Neuronal stem cell (in vitro differentiated cells): Measurements from ENCODE around the gene CNOT8.
"Not testable (repeated sequence)": the region's sequence is repeated elsewhere in the genome, so short reads cannot be mapped to it uniquely, and the experiment has no call there.

Experiments
- DNase-seq: peaks from one replicate; pipeline ENCODE4 v3.0.0-alpha.2; 2013; ENCODE audit warnings: low spot score
- H2AFZ ChIP-seq: one replicate; pipeline ENCODE4 v1.6.1; 2013; ENCODE audit warnings: mild to moderate bottlenecking, low read length, inconsistent platforms
- H2AK5ac ChIP-seq: 2 replicates; pipeline ENCODE4 v1.6.1; 2013; ENCODE audit warnings: low read depth, mild to moderate bottlenecking, inconsistent platforms, low read length, moderate library complexity, mixed read lengths
- H2BK120ac ChIP-seq: 2 replicates; pipeline ENCODE4 v1.6.1; 2013; ENCODE audit warnings: low read depth, mild to moderate bottlenecking, inconsistent platforms, low read length, moderate library complexity, mixed read lengths
- H2BK12ac ChIP-seq: one replicate; pipeline ENCODE4 v1.6.1; 2013; ENCODE audit warnings: low read length, inconsistent platforms
- H2BK15ac ChIP-seq: 2 replicates; pipeline ENCODE4 v1.6.1; 2013; ENCODE audit warnings: mild to moderate bottlenecking, low read length, inconsistent platforms, mixed read lengths
- H2BK5ac ChIP-seq: one replicate; pipeline ENCODE4 v1.6.1; 2013; ENCODE audit warnings: inconsistent platforms, mild to moderate bottlenecking, low read length, moderate library complexity
- H3K14ac ChIP-seq: one replicate; pipeline ENCODE4 v1.6.1; 2013; ENCODE audit warnings: low read length, inconsistent platforms
- H3K18ac ChIP-seq: 2 replicates; pipeline ENCODE4 v1.6.1; 2013; ENCODE audit warnings: low read length, inconsistent platforms
- H3K23ac ChIP-seq: 2 replicates; pipeline ENCODE4 v1.6.1; 2013; ENCODE audit warnings: low read depth, mild to moderate bottlenecking, mixed read lengths, low read length, inconsistent platforms; ENCODE audit not compliant: poor library complexity
- H3K27ac ChIP-seq: replicated peaks from 3 replicates; pipeline ENCODE4 v1.5.1; 2013; ENCODE audit warnings: low read length, inconsistent platforms
- H3K27me3 ChIP-seq, 3 experiments: 2 replicates each; pipeline ENCODE4 v1.6.1; 2013; ENCODE audit warnings: low read length in 3 of 3, mild to moderate bottlenecking in 2 of 3, inconsistent platforms in 1 of 3, low read depth in 1 of 3, mixed read lengths in 1 of 3, moderate library complexity in 1 of 3; ENCODE audit not compliant: control insufficient read depth in 3 of 3, insufficient read depth in 3 of 3
- H3K36me3 ChIP-seq, 2 donors: replicated peaks in 1 of 2; 2 replicates each; pipeline ENCODE4 v1.6.1; 2013; ENCODE audit warnings: low read length in 2 of 2; ENCODE audit not compliant: control insufficient read depth in 2 of 2, insufficient read depth in 2 of 2
- H3K4ac ChIP-seq: 2 replicates; pipeline ENCODE4 v1.6.1; 2013; ENCODE audit warnings: inconsistent platforms, mild to moderate bottlenecking, low read length, moderate library complexity
- H3K4me1 ChIP-seq, 2 donors: 1 replicate in 1 of 2; 2 replicates in 1 of 2; pipeline ENCODE4 v1.6.1; 2013; ENCODE audit warnings: low read length in 2 of 2, low read depth in 1 of 2; ENCODE audit not compliant: control insufficient read depth in 2 of 2, insufficient read depth in 1 of 2
- H3K4me2 ChIP-seq: one replicate; pipeline ENCODE4 v1.6.1; 2013; ENCODE audit warnings: mild to moderate bottlenecking, low read length, inconsistent platforms; ENCODE audit not compliant: insufficient read depth, poor library complexity, severe bottlenecking
- H3K4me3 ChIP-seq, 2 donors: 2 replicates each; pipeline ENCODE4 v1.5.1; 2013; ENCODE audit warnings: low read length in 2 of 2, mild to moderate bottlenecking in 2 of 2, inconsistent platforms in 1 of 2, moderate library complexity in 1 of 2
- H3K79me1 ChIP-seq: one replicate; pipeline ENCODE4 v1.6.1; 2013; ENCODE audit warnings: low read depth, mild to moderate bottlenecking, inconsistent platforms, low read length, moderate library complexity
- H3K9ac ChIP-seq: one replicate; pipeline ENCODE4 v1.6.1; 2013; ENCODE audit warnings: mild to moderate bottlenecking, low read depth, low read length, inconsistent platforms; ENCODE audit not compliant: poor library complexity
- H3K9me3 ChIP-seq, 2 donors: replicated peaks in 1 of 2; 2 replicates each; pipeline versions ENCODE3 to v1.6.1; 2013; ENCODE audit warnings: low read length in 2 of 2, mild to moderate bottlenecking in 2 of 2, inconsistent platforms in 1 of 2, low read depth in 1 of 2, mixed read lengths in 1 of 2, moderate library complexity in 1 of 2; ENCODE audit not compliant: control insufficient read depth in 2 of 2, insufficient read depth in 1 of 2
- H4K8ac ChIP-seq: one replicate; pipeline ENCODE4 v1.6.1; 2013; ENCODE audit warnings: low read depth, mild to moderate bottlenecking, inconsistent platforms, low read length, moderate library complexity
- H4K91ac ChIP-seq: one replicate; pipeline ENCODE4 v1.6.1; 2013; ENCODE audit warnings: low read length, low read depth, mild to moderate bottlenecking, inconsistent platforms; ENCODE audit not compliant: poor library complexity
- WGBS, 2 donors: extraction: QIAGEN DNeasy Blood & Tissue Kit; methylation state at CpG; one replicate each; pipeline ENCODE4 v1.1.7; 2013; ENCODE audit warnings: missing lambda C conversion rate in 2 of 2, mixed read lengths in 1 of 2; ENCODE audit not compliant: insufficient read length in 2 of 2, insufficient replicate concordance in 1 of 2; ENCODE audit errors: extremely low coverage in 2 of 2; 5-methylcytosine and 5-hydroxymethylcytosine counted together

CNOT8 gene

DNA sequence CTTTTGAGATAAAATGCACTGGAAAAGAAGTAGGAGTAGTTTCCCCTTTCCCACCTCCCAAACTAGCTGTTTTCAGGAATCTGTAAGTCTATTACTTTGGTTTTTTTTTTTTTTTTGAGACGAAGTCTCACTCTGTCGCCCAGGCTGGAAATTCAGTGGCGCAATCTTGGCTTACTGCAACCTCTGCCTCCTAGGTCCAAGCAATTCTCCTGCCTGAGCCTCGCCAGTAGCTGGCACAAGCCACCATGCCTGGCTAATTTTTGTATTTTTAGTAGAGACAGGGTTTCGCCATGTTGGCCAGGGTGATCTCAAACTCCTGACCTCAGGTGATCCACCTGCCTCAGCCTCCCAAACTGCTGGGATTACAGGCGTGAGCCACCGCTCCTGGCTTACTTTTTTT lies 47.2 kb downstream of the CNOT8 start:
- not testable (repeated sequence) for H2BK15ac ChIP-seq, H3K4me3 ChIP-seq, H3K9ac ChIP-seq, H3K27ac ChIP-seq, H3K4me1 ChIP-seq, H3K4me2 ChIP-seq, H2BK5ac ChIP-seq, H2BK120ac ChIP-seq, H3K27me3 ChIP-seq, H2AFZ ChIP-seq, H2AK5ac ChIP-seq, H3K14ac ChIP-seq, H2BK12ac ChIP-seq, H4K8ac ChIP-seq, H3K23ac ChIP-seq, H3K4ac ChIP-seq, H4K91ac ChIP-seq, H3K18ac ChIP-seq, DNase-seq, H3K9me3 ChIP-seq, H3K79me1 ChIP-seq
- peaks cover 16 to 98% of the 10 kb centered on the region in 2 donors for H3K36me3 ChIP-seq
- no CpG with 5 or more reads among the region's 7 CpGs for WGBS, 2 donors

DNA sequence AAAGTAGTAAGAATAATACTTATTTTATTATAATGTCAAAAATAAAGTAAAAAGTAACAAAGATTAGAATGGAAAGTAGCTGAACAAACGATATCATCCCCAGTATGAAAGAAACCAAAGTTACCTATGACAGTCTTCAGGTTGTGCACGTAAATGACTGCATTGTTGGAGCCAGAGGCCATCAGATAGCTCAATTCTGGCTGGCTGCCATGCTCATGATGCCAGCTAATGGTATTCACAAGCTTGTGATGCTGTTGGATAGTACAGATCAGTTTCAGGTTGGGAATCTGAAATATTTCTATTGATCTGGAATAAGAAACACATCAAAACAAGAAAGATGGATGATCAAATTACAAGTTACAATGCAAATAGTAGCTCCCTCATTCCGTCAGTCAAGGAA lies 58.4 kb downstream of the CNOT8 start:
- no peak overlapping the region for H3K14ac ChIP-seq
- H3K4me3 ChIP-seq: no peak overlapping the region
- H2BK5ac ChIP-seq: no peak overlapping the region
- no peak overlapping the region for H2BK15ac ChIP-seq
- no peaks in the 10 kb centered on the region for H3K4me1 ChIP-seq
- no peak overlapping the region for H3K27ac ChIP-seq
- H3K36me3 ChIP-seq: peaks cover 15 to 97% of the 10 kb centered on the region in 2 donors
- no peak overlapping the region for H3K4me2 ChIP-seq
- H4K91ac ChIP-seq: no peak overlapping the region
- no peaks in the 10 kb centered on the region for H3K27me3 ChIP-seq
- WGBS, 2 donors: no CpG with 5 or more reads among the region's 3 CpGs
- H2AK5ac ChIP-seq: no peak overlapping the region
- no peak overlapping the region for H2AFZ ChIP-seq
- H3K18ac ChIP-seq: no peak overlapping the region
- no peak overlapping the region for H2BK120ac ChIP-seq
- H3K9me3 ChIP-seq: no peaks in the 10 kb centered on the region
- H3K79me1 ChIP-seq: no peaks in the 10 kb centered on the region
- H3K23ac ChIP-seq: no peak overlapping the region
- no peak overlapping the region for H2BK12ac ChIP-seq
- H4K8ac ChIP-seq: no peak overlapping the region
- no peak overlapping the region for H3K9ac ChIP-seq
- no peak overlapping the region for H3K4ac ChIP-seq
- no peak for DNase-seq

DNA sequence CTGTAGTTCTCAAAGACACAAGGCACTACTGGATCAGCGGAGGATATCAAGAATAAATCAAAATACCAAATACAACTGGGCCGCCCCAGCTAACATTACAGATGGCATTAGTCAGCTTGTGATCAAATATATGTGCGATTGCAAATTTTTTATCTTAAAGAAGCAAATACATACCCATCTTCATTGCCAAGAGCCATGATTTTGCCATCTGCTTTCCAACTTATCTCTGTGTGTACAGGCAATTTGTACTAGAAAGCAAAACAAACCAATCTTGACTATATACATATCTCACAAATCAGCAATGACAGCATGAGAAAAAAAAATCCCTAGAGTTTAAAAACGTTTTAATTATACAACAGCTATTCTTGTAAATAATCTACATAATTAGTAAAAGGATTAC lies 59.3 kb downstream of the CNOT8 start:
- H2BK5ac ChIP-seq: no peak overlapping the region
- H3K9me3 ChIP-seq: no peaks in the 10 kb centered on the region
- no peaks in the 10 kb centered on the region for H3K79me1 ChIP-seq
- no peak overlapping the region for H3K4me3 ChIP-seq
- H2BK12ac ChIP-seq: no peak overlapping the region
- peaks cover 13 to 92% of the 10 kb centered on the region in 2 donors for H3K36me3 ChIP-seq
- H3K9ac ChIP-seq: no peak overlapping the region
- H3K4ac ChIP-seq: no peak overlapping the region
- no CpG with 5 or more reads among the region's 4 CpGs for WGBS, 2 donors
- H3K23ac ChIP-seq: no peak overlapping the region
- no peak overlapping the region for H2BK15ac ChIP-seq
- no peak overlapping the region for H4K91ac ChIP-seq
- H3K14ac ChIP-seq: no peak overlapping the region
- no peak overlapping the region for H3K18ac ChIP-seq
- H2AK5ac ChIP-seq: no peak overlapping the region
- no peak overlapping the region for H4K8ac ChIP-seq
- H2BK120ac ChIP-seq: no peak overlapping the region
- H3K4me2 ChIP-seq: peak overlapping the region; percentile 2
- no peak overlapping the region for H2AFZ ChIP-seq
- no peak overlapping the region for H3K27ac ChIP-seq
- no peaks in the 10 kb centered on the region for H3K4me1 ChIP-seq
- DNase-seq: no peak
- H3K27me3 ChIP-seq: no peaks in the 10 kb centered on the region

DNA sequence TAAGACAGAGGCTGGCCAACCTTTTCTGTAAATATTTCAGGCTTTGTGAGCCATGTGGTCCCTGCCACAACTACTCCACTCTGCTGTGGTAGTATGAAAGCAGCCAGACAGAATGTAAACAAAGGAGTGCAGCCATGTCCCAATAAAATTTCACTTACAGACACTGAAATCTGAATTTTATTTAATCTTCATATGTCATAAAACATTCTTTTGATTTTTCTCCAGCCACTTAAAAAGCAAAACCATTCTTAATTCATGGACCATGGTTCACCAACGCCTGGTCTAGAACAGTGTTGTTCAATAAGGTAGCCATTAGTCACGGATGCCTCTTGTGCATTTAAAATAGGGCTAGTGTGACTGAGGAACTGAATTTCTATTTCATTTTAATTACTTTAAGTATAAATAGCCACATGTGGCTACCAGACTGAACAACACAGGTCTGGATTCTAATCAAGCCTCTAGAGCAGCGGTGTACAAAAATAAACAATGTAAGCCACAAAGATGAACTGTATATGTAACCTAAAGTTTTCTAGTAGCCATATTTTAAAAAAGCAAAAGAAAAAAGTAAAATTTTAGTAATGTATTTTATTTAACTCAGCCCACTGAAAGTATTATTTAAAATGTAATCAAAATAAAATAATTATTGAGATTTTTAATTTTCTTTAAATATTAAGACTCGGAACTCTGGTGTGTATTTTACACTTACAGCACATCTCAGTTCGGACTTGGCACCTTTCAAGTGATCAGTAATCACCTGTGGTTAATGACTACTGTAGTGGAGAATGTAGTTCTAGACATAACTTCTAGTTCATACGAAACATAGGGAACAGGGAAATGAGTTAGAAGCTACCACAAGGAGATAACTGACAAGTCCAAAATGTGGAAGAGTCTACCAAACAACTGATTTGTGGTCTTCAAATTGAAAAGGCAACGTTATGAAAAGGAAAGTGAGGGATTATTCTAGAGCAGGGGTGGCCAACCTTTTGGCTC lies 65.3 kb downstream of the CNOT8 start:
- Histone ChIP-seq H3K36me3 (peaks cover 18 to 92% of the 10 kb centered on the region in 2 donors), H2BK5ac (no peak overlapping the region), H3K14ac (no peak overlapping the region), H3K27me3 (no peaks in the 10 kb centered on the region), H3K4me2 (no peak overlapping the region), H3K27ac (no peak overlapping the region), H3K9ac (no peak overlapping the region), H3K79me1 (no peaks in the 10 kb centered on the region), H3K4me1 (no peaks in the 10 kb centered on the region), H3K18ac (no peak overlapping the region), H3K4ac (no peak overlapping the region), H3K4me3 (no peak overlapping the region), H3K23ac (no peak overlapping the region), H2BK12ac (no peak overlapping the region), H2BK120ac (no peak overlapping the region), H4K8ac (no peak overlapping the region), H2AK5ac (no peak overlapping the region), H2AFZ (no peak overlapping the region), H3K9me3 (no peaks in the 10 kb centered on the region), H4K91ac (no peak overlapping the region), H2BK15ac (no peak overlapping the region)
- no peak for DNase-seq
- WGBS, 2 donors: no CpG with 5 or more reads among the region's 7 CpGs
